ENCODE data around the gene INTS11. TPM values are rescaled to one million over a fixed set of nuclear protein-coding genes. Genes with fewer than 3 reads are reported as not detected.

The INTS11 gene
- total RNA-seq, 1 experiment from 2014 or later: 103 TPM

DNA sequence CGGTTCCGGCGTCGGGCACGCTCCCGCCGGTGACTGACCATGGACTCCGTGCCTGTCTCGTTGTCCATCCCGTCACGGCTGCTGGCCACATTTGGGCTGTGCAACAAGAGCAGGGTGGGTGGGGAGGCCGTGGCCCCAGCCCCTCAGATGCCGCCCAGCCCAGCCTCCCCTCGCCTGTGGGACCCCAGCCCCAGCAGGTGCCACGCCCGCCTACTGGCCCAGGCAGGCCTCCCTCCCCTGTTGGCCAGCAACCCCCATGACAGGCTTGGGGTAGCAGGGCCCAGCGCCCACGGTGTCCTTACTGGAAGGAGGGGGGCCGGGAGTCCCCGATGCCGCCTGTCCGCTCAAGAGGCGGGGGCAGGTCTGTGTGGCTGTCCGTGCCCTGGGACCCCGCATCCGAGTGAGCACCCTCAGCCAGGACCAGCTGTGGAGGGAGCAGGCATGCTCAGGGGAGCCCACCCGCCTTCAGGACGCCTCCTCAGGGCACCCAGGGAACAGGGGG, 17.7 kb upstream of the INTS11 start:
- Mint-ChIP-seq H3K9me3 (ENCODE audit: unreplicated experiment) (no peaks in the 10 kb centered on the region), H3K4me1 (ENCODE audit: low read depth, unreplicated experiment) (no peaks in the 10 kb centered on the region), H3K27ac (ENCODE audit: unreplicated experiment) (no peak overlapping the region), H3K27me3 (ENCODE audit: insufficient read depth, unreplicated experiment) (no peaks in the 10 kb centered on the region), H3K4me3 (ENCODE audit: unreplicated experiment) (no peak overlapping the region), H3K36me3 (ENCODE audit: insufficient read depth, unreplicated experiment) (peaks cover 34% of the 10 kb centered on the region)
- Histone ChIP-seq H3K36me3 (ENCODE audit: control insufficient read depth, insufficient read depth, low read length) (no peaks in the 10 kb centered on the region; the same call in none of the 2 replicates), H3K9me3 (no peaks in the 10 kb centered on the region), H3K4me3 (ENCODE audit: low read depth, low read length) (no peak overlapping the region), H3K4me1 (0 out of 2 replicates have a peak, but pooled peaks cover 6% of the 10 kb centered on the region), H3K27me3 (replicated peaks; ENCODE audit: control insufficient read depth, insufficient read depth, low read length) (no peaks in the 10 kb centered on the region)
- POLR2A ChIA-PET: no interaction called here
- CTCF ChIA-PET: no interaction called here
- TF ChIP-seq, protein P1, sequence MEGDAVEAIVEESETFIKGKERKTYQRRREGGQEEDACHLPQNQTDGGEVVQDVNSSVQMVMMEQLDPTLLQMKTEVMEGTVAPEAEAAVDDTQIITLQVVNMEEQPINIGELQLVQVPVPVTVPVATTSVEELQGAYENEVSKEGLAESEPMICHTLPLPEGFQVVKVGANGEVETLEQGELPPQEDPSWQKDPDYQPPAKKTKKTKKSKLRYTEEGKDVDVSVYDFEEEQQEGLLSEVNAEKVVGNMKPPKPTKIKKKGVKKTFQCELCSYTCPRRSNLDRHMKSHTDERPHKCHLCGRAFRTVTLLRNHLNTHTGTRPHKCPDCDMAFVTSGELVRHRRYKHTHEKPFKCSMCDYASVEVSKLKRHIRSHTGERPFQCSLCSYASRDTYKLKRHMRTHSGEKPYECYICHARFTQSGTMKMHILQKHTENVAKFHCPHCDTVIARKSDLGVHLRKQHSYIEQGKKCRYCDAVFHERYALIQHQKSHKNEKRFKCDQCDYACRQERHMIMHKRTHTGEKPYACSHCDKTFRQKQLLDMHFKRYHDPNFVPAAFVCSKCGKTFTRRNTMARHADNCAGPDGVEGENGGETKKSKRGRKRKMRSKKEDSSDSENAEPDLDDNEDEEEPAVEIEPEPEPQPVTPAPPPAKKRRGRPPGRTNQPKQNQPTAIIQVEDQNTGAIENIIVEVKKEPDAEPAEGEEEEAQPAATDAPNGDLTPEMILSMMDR (IDR thresholded peaks at IDR 0.05; ENCODE audit: insufficient read depth in 1 of 2, low read depth in 1 of 2, low read length in 1 of 2, severe bottlenecking in 1 of 2, unreplicated experiment in 1 of 2): no peak
- intact Hi-C loops (cut with micrococcal nuclease; ENCODE audit: unreplicated experiment): loop anchor here (10.0 kb wide), 1 partner anchor 163 kb away; no protein-coding TSS in a partner anchor
- no TSS peak for BruUV-seq (replicated peaks)
- DNase-seq: no peak

DNA sequence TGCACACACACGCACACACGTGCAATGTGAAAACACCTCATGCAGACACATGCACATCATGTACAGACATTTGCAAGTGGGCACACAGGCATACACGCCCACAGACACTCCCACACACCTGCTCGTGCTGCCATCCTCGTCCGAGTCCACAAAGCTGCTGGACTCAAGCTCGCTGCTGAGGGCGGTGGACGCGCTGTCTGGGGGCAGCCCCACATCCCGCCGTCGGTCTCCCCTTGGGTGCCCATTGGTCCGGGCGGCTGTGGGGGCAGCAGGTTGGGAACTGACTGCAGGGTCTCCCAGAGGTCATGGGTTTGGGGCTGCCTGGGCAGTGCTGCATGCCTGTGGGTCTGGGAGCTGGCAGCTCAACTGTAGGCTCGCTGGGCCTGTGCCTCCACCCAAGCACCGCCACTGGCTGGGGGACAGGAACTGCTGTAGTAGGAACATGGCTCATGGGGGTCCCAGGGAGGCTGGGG, 17.1 kb upstream of the INTS11 start:
- Mint-ChIP-seq H3K4me1 (ENCODE audit: low read depth, unreplicated experiment) (no peaks in the 10 kb centered on the region), H3K9me3 (ENCODE audit: unreplicated experiment) (no peaks in the 10 kb centered on the region), H3K4me3 (ENCODE audit: unreplicated experiment) (no peak overlapping the region), H3K36me3 (ENCODE audit: insufficient read depth, unreplicated experiment) (peaks cover 35% of the 10 kb centered on the region), H3K27ac (ENCODE audit: unreplicated experiment) (no peak overlapping the region), H3K27me3 (ENCODE audit: insufficient read depth, unreplicated experiment) (no peaks in the 10 kb centered on the region)
- H3K36me3 ChIP-seq (ENCODE audit: control insufficient read depth, insufficient read depth, low read length): no peaks in the 10 kb centered on the region; the same call in none of the 2 replicates
- ChIA-PET CTCF (no interaction called here), POLR2A (no interaction called here)
- H3K27me3 ChIP-seq (replicated peaks; ENCODE audit: control insufficient read depth, insufficient read depth, low read length): no peaks in the 10 kb centered on the region
- no TSS peak for BruUV-seq (replicated peaks)
- H3K4me3 ChIP-seq (ENCODE audit: low read depth, low read length): no peak overlapping the region
- DNase-seq: no peak
- intact Hi-C loops (cut with micrococcal nuclease; ENCODE audit: unreplicated experiment): loop anchor here (10.0 kb wide), 1 partner anchor 163 kb away; no protein-coding TSS in a partner anchor
- TF ChIP-seq, protein P1 (IDR thresholded peaks at IDR 0.05; ENCODE audit: insufficient read depth in 1 of 2, low read depth in 1 of 2, low read length in 1 of 2, severe bottlenecking in 1 of 2, unreplicated experiment in 1 of 2): no peak
- 0 out of 2 replicates have a peak, but pooled peaks cover 6% of the 10 kb centered on the region for H3K4me1 ChIP-seq
- H3K9me3 ChIP-seq: no peaks in the 10 kb centered on the region

DNA sequence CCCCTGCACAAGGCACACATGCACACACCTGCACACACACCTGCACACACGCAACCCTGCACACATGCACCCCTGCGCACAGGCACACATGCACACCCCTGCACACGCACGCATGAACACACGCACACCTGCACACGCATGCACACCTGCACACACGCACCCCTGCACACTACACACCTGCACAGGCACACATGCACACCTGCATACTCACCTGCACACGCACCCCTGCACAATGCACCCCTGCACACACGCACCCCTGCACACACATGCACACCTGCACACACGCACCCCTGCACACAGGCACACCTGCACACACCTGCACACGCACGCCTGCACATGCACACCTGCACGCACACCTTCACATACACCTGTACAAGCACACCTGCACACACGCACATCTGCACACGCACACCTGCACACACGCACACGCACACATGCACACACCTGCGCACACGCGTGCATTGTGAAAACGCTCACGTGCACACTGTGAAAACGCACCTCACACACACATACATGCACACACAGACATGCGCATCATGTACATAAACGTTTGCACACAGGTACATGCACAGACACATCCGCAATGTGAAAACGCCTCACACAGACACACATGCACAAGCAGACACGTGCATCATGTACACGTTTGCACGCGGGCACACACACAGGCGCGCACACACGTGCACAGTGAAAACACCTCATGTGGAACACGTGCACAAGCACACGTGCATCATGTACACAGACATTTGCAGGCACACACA, 16.5 kb upstream of the INTS11 start:
- H3K9me3 Mint-ChIP-seq (ENCODE audit: unreplicated experiment): no peaks in the 10 kb centered on the region
- CTCF ChIA-PET: no interaction called here
- intact Hi-C loops (cut with micrococcal nuclease; ENCODE audit: unreplicated experiment): loop anchor here (10.0 kb wide), 1 partner anchor 164 kb away; no protein-coding TSS in a partner anchor
- Histone ChIP-seq H3K9me3 (no peaks in the 10 kb centered on the region), H3K4me3 (ENCODE audit: low read depth, low read length) (no peak overlapping the region), H3K4me1 (0 out of 2 replicates have a peak, but pooled peaks cover 6% of the 10 kb centered on the region), H3K27me3 (replicated peaks; ENCODE audit: control insufficient read depth, insufficient read depth, low read length) (no peaks in the 10 kb centered on the region), H3K36me3 (ENCODE audit: control insufficient read depth, insufficient read depth, low read length) (no peaks in the 10 kb centered on the region; the same call in 1 of the 2 replicates)
- no TSS peak for BruUV-seq (replicated peaks)
- no peak overlapping the region for H3K4me3 Mint-ChIP-seq (ENCODE audit: unreplicated experiment)
- H3K27me3 Mint-ChIP-seq (ENCODE audit: insufficient read depth, unreplicated experiment): no peaks in the 10 kb centered on the region
- peaks cover 35% of the 10 kb centered on the region for H3K36me3 Mint-ChIP-seq (ENCODE audit: insufficient read depth, unreplicated experiment)
- H3K4me1 Mint-ChIP-seq (ENCODE audit: low read depth, unreplicated experiment): no peaks in the 10 kb centered on the region
- no peak for DNase-seq
- TF ChIP-seq, protein P1 (IDR thresholded peaks at IDR 0.05; ENCODE audit: insufficient read depth in 1 of 2, low read depth in 1 of 2, low read length in 1 of 2, severe bottlenecking in 1 of 2, unreplicated experiment in 1 of 2): no peak
- no peak overlapping the region for H3K27ac Mint-ChIP-seq (ENCODE audit: unreplicated experiment)
- POLR2A ChIA-PET: no interaction called here

Data from Caco-2 (cell line).